Pons (tissue), 1 donor: ENCODE results near the gene HNRNPC.
"Not testable (repeated sequence)": the region's sequence is repeated elsewhere in the genome, so short reads cannot be mapped to it uniquely, and the experiment has no call there.

ENCODE experiments used
- DNase-seq: peaks from one replicate; pipeline ENCODE4 v3.0.0-alpha.2; 2016; ENCODE audit warnings: low spot score

Gene HNRNPC

GRCh38 chr14:21268617-21269251 lies 508 bp downstream of the HNRNPC start:
- DNase-seq = peak; percentile 63

GRCh38 chr14:21267886-21268616 lies 1.2 kb downstream of the HNRNPC start:
- DNase-seq = no peak

- no peak for DNase-seq
Measured at GRCh38 chr14:21267431-21267845, 1.8 kb downstream of the HNRNPC start.

DNA sequence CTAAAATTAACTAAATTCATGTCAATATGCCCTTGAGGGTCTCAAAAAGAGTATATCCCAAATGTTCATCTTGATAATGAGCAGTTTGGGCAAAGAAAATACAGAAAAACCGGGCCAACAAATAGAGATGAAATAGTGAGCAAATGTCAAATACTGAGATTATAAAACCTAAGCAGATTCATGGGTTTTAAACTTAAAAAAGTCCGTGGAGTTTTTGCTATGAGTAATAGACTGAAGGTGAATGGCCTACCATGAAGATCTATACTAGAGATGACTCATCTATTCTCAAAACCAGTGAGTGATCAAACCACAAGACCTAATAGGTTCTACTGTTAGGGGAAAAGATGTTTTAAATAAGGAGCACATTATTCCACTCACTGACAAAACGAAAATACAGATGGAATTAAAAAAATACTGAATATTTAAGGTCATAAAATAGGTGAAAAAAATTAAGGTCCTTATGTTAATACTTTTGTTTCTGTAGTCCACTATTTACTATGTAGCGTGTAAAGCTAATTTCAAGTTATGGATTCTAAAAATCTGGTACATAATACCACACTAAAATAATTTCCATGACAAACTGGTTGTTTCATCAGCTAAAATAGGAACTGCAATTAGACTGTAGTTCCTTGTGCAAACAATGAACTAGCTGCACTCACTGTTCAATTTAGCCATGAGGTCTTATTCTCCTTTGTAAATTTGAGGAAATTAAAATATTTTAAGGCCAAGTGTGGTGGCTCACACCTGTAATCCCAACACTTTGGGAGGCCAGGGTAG lies 5.0 kb downstream of the HNRNPC start:
- DNase-seq = no peak

DNA sequence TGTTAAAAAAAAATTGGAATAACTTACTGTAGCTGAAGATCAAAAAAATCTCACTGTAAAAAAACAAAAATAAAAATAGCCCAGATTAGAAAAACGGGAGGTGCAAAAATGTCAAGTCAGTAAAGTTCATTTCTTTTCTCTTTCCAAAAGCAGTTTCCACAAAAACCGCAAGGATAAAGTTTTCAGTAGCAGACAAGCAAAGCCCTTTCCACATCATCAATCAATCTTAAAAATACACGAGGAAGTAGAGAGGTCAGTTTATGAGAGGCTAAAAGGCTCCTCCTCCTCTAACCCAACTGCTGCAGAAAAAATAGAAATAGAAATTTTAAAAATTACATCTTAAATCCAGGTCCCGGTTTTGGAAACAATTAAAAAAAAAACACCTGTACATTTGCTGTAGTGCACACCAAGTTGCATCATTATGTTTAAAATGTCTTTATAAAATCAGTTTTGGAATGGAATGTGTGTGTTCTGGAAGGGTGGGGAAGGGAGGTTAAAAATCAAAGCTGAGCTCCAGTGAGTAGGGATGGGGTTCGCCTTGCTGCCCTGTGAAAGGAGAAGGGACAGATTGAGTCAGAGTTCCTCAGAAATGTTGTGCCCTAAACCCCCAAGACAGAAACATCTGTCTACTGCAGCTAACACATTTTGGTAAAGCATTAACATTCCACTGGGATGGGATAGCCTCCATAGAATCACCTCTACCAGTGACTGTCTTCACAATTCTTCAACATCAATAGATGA lies 5.8 kb downstream of the HNRNPC start:
- no peak for DNase-seq

- DNase-seq = no peak
Measured at GRCh38 chr14:21262410-21262809, 6.8 kb downstream of the HNRNPC start.

GRCh38 chr14:21261824-21262223 lies 7.4 kb downstream of the HNRNPC start:
- DNase-seq = no peak

GRCh38 chr14:21258889-21259787 lies 10.1 kb downstream of the HNRNPC start:
- no peak for DNase-seq

GRCh38 chr14:21258005-21258888 lies 11.0 kb downstream of the HNRNPC start:
- DNase-seq = no peak

DNA sequence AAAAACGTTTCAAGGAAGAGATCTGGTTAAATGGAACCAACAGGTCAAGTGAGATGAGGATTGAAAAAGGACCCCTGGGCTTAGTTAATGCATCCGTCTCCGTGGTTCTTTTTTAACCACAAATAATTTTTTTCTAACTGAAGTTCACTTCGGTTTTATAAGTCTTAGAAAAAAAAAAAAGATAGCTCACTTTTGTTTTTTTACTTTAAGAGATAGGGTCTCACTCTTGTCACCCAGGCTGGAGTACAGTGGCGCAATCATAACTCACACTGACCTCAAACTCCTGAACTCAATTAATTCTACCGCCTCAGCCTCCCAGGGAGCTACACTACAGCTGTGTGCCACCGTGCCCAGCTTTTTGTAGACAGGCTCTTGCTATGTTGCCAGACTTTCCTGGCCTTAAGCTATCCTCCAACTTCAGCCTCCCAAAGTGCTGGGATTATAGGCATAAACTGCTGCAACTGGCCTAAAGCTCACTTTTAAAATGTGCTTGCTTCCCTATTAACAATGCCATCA lies 11.8 kb downstream of the HNRNPC start:
- no peak for DNase-seq

DNA sequence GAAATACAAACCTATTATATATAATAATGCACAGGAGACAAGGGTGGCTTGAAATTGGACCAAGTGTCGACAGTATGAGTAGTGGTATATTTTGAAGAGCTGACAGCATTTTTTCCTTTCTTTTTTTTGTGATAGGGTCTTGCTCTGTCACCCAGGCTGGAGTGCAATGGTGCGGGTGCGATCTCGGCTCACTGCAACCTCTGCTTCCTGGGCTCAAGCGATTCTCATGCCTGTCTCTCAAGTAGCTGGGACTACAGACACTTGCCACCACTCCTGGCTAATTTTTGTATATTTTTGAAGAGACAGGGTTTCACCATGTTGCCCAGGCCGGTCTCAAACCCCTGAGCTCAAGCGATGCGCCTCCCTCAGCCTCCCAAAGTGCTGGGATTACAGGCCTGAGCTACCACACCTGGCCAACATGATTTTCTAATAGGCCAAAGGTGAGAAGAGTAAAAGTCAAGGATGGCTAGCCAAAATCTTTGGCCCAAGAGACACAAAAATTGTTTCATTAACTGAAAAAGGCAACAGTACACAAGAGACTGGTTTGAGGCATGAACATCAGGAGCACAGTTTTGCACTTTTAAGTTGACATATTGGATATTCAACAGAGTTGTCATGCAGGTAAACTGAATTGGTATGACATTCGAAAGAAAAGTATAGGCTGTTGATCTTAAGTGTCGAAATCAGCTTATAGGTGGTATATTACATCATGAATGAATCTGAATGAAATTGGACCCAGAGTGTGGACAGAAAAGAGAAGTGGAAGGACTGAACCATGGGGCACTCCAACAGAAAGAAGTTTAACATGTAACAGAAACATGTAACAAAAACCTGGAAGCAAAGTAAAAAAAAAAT lies 12.5 kb downstream of the HNRNPC start:
- DNase-seq = no peak

- not testable (repeated sequence) for DNase-seq
Measured at GRCh38 chr14:21256102-21256447, 13.2 kb downstream of the HNRNPC start.

- DNase-seq = no peak
Measured at GRCh38 chr14:21255385-21256101, 13.7 kb downstream of the HNRNPC start.

DNA sequence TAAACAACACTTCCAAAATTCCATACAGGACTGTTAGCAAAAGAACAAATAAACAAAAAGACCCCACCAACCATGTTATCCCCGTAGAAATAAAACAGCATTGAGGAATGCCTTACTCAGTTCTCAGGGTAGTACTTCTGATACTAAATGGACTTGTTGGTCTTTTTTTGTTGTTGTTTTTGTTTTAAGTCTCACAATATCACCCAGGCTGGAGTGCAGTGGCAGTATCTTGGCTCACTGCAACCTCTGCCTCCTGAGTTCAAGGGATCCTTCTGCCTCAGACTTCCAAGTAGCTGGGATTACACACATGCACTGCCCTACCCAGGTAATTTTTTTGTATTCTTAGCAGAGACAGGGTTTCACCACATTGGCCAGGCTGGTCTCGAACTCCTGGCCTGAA lies 17.1 kb downstream of the HNRNPC start:
- DNase-seq = no peak

DNA sequence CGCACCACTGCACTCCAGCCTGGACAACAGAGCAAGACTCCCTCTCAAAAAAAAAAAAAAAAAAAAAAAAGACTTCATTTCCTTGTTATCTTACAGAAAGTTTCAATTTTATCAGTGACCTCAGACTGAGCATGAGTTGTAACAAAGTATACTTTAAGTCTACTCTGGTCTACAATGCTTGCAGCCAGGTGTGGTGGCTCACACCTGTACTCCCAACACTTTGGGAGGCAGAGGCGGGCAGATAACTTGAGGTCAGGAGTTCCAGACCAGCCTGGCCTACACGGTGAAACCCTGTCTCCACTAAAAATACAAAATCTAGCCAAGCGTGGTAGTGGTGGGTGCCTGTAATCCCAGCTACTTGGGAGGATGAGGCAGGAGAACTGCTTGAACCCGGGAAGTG lies 18.0 kb downstream of the HNRNPC start:
- no peak for DNase-seq

DNA sequence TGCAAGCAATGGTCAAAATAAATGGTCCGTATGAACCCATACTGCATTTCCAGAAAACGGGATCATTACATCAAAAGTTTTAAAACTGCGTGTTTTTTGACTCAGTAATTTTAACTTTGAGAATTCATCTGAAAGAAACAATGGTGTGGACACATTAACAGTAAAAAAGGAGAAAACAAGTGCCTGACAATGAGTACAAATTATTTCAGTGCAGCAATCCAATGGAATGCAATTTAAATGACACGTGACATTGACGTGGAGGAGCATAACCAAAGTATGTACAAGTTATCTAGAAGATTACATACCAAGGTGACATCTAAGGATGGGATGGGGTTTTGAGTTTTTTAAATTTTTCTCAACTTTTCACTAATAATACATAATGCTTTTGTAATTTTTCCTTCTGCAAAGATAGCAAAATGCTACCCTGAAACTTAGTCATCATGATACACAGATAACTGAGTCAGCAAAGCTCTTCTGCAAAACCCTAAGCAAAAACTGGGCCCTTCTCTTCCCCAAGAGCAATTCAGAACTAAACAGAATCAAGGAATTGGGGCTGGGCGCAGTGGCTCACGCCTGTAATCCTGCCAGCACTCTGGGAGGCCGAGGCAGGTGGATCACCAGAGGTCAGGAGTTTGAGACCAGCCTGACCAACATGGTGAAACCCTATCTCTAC lies 20.4 kb downstream of the HNRNPC start:
- no peak for DNase-seq

- DNase-seq = no peak
Measured at GRCh38 chr14:21248338-21248737, 20.9 kb downstream of the HNRNPC start.

GRCh38 chr14:21245813-21246212 lies 23.4 kb downstream of the HNRNPC start:
- DNase-seq = no peak
